Stimulated activated CD4-positive, alpha-beta T cell treated with anti-CD3 and anti-CD28 coated beads, TNF-alpha, amount 100 ng/mL, for 4 hours (primary cell): ENCODE results near the gene TPI1.

Source experiments
- DNase-seq, 3 experiments: peaks; one replicate each; pipeline ENCODE4 v3.0.0-alpha.2; 2020; ENCODE audit warnings: low read depth in 3 of 3

The TPI1 gene

GRCh38 chr12:6828781-6829535 is 38.4 kb upstream of the TPI1 start:
- peak in 1 of 3 experiments; percentile 42 for DNase-seq

GRCh38 chr12:6829536-6830220 is 37.7 kb upstream of the TPI1 start:
- DNase-seq: no peak

GRCh38 chr12:6830286-6830890 is 36.9 kb upstream of the TPI1 start:
- no peak for DNase-seq

GRCh38 chr12:6830999-6831398 is 36.3 kb upstream of the TPI1 start:
- DNase-seq: no peak

- no peak for DNase-seq
These were observed 35.8 kb upstream of the TPI1 start for GRCh38 chr12:6831450-6831995.

- no peak for DNase-seq
These were observed 35.2 kb upstream of the TPI1 start for GRCh38 chr12:6832125-6832524.

GRCh38 chr12:6833189-6833890 is 34.0 kb upstream of the TPI1 start:
- no peak for DNase-seq

GRCh38 chr12:6834254-6834653 is 33.1 kb upstream of the TPI1 start:
- DNase-seq: no peak

- DNase-seq: no peak
These were observed 32.5 kb upstream of the TPI1 start for GRCh38 chr12:6834873-6835272.

- no peak for DNase-seq
These were observed 30.5 kb upstream of the TPI1 start for GRCh38 chr12:6836851-6837250.

- no peak for DNase-seq
These were observed 29.8 kb upstream of the TPI1 start for GRCh38 chr12:6837370-6838060.

- DNase-seq: no peak
These were observed 28.5 kb upstream of the TPI1 start for GRCh38 chr12:6838854-6839253.

- DNase-seq: no peak
These were observed 27.7 kb upstream of the TPI1 start for GRCh38 chr12:6839482-6840201.

- DNase-seq: no peak
These were observed 27.0 kb upstream of the TPI1 start for GRCh38 chr12:6840330-6840729.

GRCh38 chr12:6840761-6841515 is 26.4 kb upstream of the TPI1 start, which contains the start of gene GNB3:
TSS of gene GNB3 (plus strand) at chr12:6840925. CDS start at chr12:6841288, 363 bp downstream.
- no peak for DNase-seq

GRCh38 chr12:6842075-6842474 is 25.3 kb upstream of the TPI1 start:
- DNase-seq: no peak

GRCh38 chr12:6843118-6843902 is 24.0 kb upstream of the TPI1 start:
- DNase-seq: no peak

GRCh38 chr12:6845395-6845794 is 21.9 kb upstream of the TPI1 start:
- no peak for DNase-seq

GRCh38 chr12:6846316-6846869 is 20.9 kb upstream of the TPI1 start:
- no peak for DNase-seq
